CD4-positive, alpha-beta T cell (primary cell): ENCODE results near the gene SPG7. TPM values are rescaled to one million over a fixed set of nuclear protein-coding genes. Genes with fewer than 3 reads are reported as not detected.
A peak's percentile ranks its signal among the peaks of the same experiment; 100 is the strongest.

Experiments
- ATAC-seq: fragments of 200-7000 bp; cut with Tn5 transposase; one replicate; pipeline ENCODE4 v1.10.0; 2022; ENCODE audit warnings: mild to moderate bottlenecking; ENCODE audit not compliant: poor library complexity
- CTCF ChIA-PET: fragments of 350-600 bp; sonication (Branson Sonifier 250); formaldehyde crosslinking; loops from one replicate; lab custom pipeline; 2021; ENCODE audit warnings: antibody characterized with exemption, inconsistent platforms; lab: Charles Lee
- POLR2A ChIA-PET: fragments of 350-600 bp; sonication (Branson Sonifier 250); formaldehyde crosslinking; loops from one replicate; lab custom pipeline; 2021; ENCODE audit warnings: antibody characterized with exemption, inconsistent platforms; lab: Charles Lee
- DNase-seq, 14 experiments: peaks; one replicate each; pipeline ENCODE4 v3.0.0-alpha.2; 2013 to 2020; ENCODE audit warnings: mixed read lengths in 2 of 14
- H3K27ac ChIP-seq, 2 donors: one replicate each; pipeline versions ENCODE4 v1.5.1 to v1.7.0; 2013; ENCODE audit warnings: low read length in 2 of 2, low read depth in 1 of 2, mild to moderate bottlenecking in 1 of 2
- H3K27me3 ChIP-seq, 2 experiments: 1 replicate in 1 of 2; 2 replicates in 1 of 2; pipeline versions ENCODE4 v1.6.1 to v1.7.0; 2013; ENCODE audit warnings: low read length in 2 of 2, control low read depth in 1 of 2, mild to moderate bottlenecking in 1 of 2, moderate library complexity in 1 of 2; ENCODE audit not compliant: insufficient read depth in 2 of 2, control insufficient read depth in 1 of 2
- H3K36me3 ChIP-seq: one replicate; pipeline ENCODE4 v1.6.1; 2013; ENCODE audit warnings: low read length, control low read depth; ENCODE audit not compliant: insufficient read depth
- H3K4me1 ChIP-seq: one replicate; pipeline ENCODE4 v1.6.1; 2013; ENCODE audit warnings: low read length, control low read depth; ENCODE audit not compliant: insufficient read depth
- H3K4me3 ChIP-seq: one replicate; pipeline ENCODE4 v1.5.1; 2013; ENCODE audit warnings: mild to moderate bottlenecking, low read length, moderate library complexity
- H3K9me3 ChIP-seq, 2 experiments: 1 replicate in 1 of 2; 2 replicates in 1 of 2; pipeline versions ENCODE4 v1.6.1 to v1.7.0; 2013; ENCODE audit warnings: low read length in 2 of 2, mild to moderate bottlenecking in 2 of 2, control low read depth in 1 of 2, moderate library complexity in 1 of 2; ENCODE audit not compliant: control insufficient read depth in 1 of 2, insufficient read depth in 1 of 2
- H3K27ac Mint-ChIP-seq: one replicate; pipeline ENCODE4 v1.8.0; 2020; ENCODE audit warnings: mixed read lengths
- H3K27me3 Mint-ChIP-seq: one replicate; pipeline ENCODE4 v1.8.0; 2021; ENCODE audit warnings: mixed read lengths
- H3K36me3 Mint-ChIP-seq: one replicate; pipeline ENCODE4 v1.8.0; 2021; ENCODE audit warnings: low read depth, mixed read lengths
- H3K4me1 Mint-ChIP-seq: one replicate; pipeline ENCODE4 v1.8.0; 2021; ENCODE audit warnings: low read depth, mixed read lengths
- H3K4me3 Mint-ChIP-seq: one replicate; pipeline ENCODE4 v1.8.0; 2020; ENCODE audit warnings: mild to moderate bottlenecking, mixed read lengths
- H3K9me3 Mint-ChIP-seq: one replicate; pipeline ENCODE4 v1.8.0; 2020; ENCODE audit warnings: mixed read lengths
- intact Hi-C, 2 experiments: fragments of 100-400 bp; cut with DNase I in 1 of 2; cut with micrococcal nuclease in 1 of 2; formaldehyde crosslinking; loops; one replicate each; pipeline versions ENCODE4 v1.15.1 to v1.9.0; 2023 to 2025; cut with DNase I, micrococcal nuclease
- total RNA-seq, 174 experiments: library from RNA in 2 of 174; stranded (reverse) in 2 of 174; gene quantifications; one replicate each; pipeline ENCODE4 v1.2.3 and lab custom pipeline; 2021 to 2026
- TF ChIP-seq, protein P1 (sequence below): fragments of 200-600 bp; IDR thresholded peaks from one replicate; pipeline ENCODE4 v1.8.0; 2022; ENCODE audit warnings: antibody characterized with exemption, mild to moderate bottlenecking

SPG7 gene
- total RNA-seq, 2 experiments from 2014 or later: 163 to 167 TPM

- H3K27ac Mint-ChIP-seq: peak overlapping the region; percentile 91
- Histone ChIP-seq H3K9me3 (no peaks in the 10 kb centered on the region), H3K36me3 (peaks cover 69% of the 10 kb centered on the region), H3K4me3 (no peak overlapping the region), H3K4me1 (peaks cover 19% of the 10 kb centered on the region), H3K27me3 (no peaks in the 10 kb centered on the region), H3K27ac (peak overlapping the region in 1 of 2 donors; percentile 36)
- no peaks in the 10 kb centered on the region for H3K9me3 Mint-ChIP-seq
- intact Hi-C loops: loop anchor here in 1 of 2 experiments (2.0 kb wide), 1 partner anchor 14 kb away; no protein-coding TSS in a partner anchor
- ATAC-seq (peak; percentile 87), DNase-seq (peak in 6 of 14 experiments; percentile 17 to 67 (median 42))
- H3K36me3 Mint-ChIP-seq: peaks cover 59% of the 10 kb centered on the region
- ChIA-PET POLR2A (interaction anchor here (1.0 to 2.9 kb wide), 7 partner anchors 8 to 58 kb away, joined by 3 to 20 read pairs (median 3); partner anchors contain the start of gene SPG7), CTCF (interaction anchor here (1.1 to 1.4 kb wide), 2 partner anchors 8 to 9 kb away, joined by 3 to 7 read pairs; no protein-coding TSS in a partner anchor)
- H3K4me3 Mint-ChIP-seq: peak overlapping the region; percentile 74
- TF ChIP-seq, protein P1, sequence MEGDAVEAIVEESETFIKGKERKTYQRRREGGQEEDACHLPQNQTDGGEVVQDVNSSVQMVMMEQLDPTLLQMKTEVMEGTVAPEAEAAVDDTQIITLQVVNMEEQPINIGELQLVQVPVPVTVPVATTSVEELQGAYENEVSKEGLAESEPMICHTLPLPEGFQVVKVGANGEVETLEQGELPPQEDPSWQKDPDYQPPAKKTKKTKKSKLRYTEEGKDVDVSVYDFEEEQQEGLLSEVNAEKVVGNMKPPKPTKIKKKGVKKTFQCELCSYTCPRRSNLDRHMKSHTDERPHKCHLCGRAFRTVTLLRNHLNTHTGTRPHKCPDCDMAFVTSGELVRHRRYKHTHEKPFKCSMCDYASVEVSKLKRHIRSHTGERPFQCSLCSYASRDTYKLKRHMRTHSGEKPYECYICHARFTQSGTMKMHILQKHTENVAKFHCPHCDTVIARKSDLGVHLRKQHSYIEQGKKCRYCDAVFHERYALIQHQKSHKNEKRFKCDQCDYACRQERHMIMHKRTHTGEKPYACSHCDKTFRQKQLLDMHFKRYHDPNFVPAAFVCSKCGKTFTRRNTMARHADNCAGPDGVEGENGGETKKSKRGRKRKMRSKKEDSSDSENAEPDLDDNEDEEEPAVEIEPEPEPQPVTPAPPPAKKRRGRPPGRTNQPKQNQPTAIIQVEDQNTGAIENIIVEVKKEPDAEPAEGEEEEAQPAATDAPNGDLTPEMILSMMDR: no peak
- H3K4me1 Mint-ChIP-seq: peaks cover 15% of the 10 kb centered on the region
- no peaks in the 10 kb centered on the region for H3K27me3 Mint-ChIP-seq
Measured at GRCh38 chr16:89549007-89549700, 41.0 kb downstream of the SPG7 start.

- intact Hi-C loops: no loop called here
Measured at GRCh38 chr16:89550421-89551007, 42.3 kb downstream of the SPG7 start.

GRCh38 chr16:89552329-89552728 lies 44.1 kb downstream of the SPG7 start:
- TF ChIP-seq, protein P1: no peak
- H3K9me3 Mint-ChIP-seq: no peaks in the 10 kb centered on the region
- Histone ChIP-seq H3K27ac (no peak overlapping the region), H3K9me3 (no peaks in the 10 kb centered on the region), H3K4me3 (no peak overlapping the region), H3K27me3 (no peaks in the 10 kb centered on the region), H3K36me3 (peaks cover 64% of the 10 kb centered on the region), H3K4me1 (peaks cover 24% of the 10 kb centered on the region)
- ChIA-PET CTCF (no interaction called here), POLR2A (no interaction called here)
- H3K4me3 Mint-ChIP-seq: no peak overlapping the region
- no peak overlapping the region for H3K27ac Mint-ChIP-seq
- no peak for DNase-seq
- no peaks in the 10 kb centered on the region for H3K27me3 Mint-ChIP-seq
- peaks cover 19% of the 10 kb centered on the region for H3K4me1 Mint-ChIP-seq
- ATAC-seq: no peak
- H3K36me3 Mint-ChIP-seq: peaks cover 61% of the 10 kb centered on the region
- intact Hi-C loops: no loop called here

More at GRCh38 chr16:89550421-89551007, 42.3 kb downstream of the SPG7 start:
- ATAC-seq: no peak
- no peaks in the 10 kb centered on the region for H3K27me3 ChIP-seq
- H3K27me3 Mint-ChIP-seq: no peaks in the 10 kb centered on the region
- POLR2A ChIA-PET: interaction anchor here (2.2 to 2.9 kb wide), 2 partner anchors 13 to 16 kb away, joined by 11 to 20 read pairs; no protein-coding TSS in a partner anchor
- CTCF ChIA-PET: no interaction called here
- H3K36me3 ChIP-seq: peaks cover 65% of the 10 kb centered on the region
- no peak overlapping the region for H3K4me3 ChIP-seq
- no peak for DNase-seq
- H3K9me3 ChIP-seq: no peaks in the 10 kb centered on the region
- H3K4me3 Mint-ChIP-seq: no peak overlapping the region
- H3K4me1 ChIP-seq: peaks cover 19% of the 10 kb centered on the region
- TF ChIP-seq, protein P1: no peak
- H3K9me3 Mint-ChIP-seq: no peaks in the 10 kb centered on the region
- H3K27ac ChIP-seq: no peak overlapping the region
- peaks cover 15% of the 10 kb centered on the region for H3K4me1 Mint-ChIP-seq
- H3K27ac Mint-ChIP-seq: peak overlapping the region; percentile 91
- peaks cover 55% of the 10 kb centered on the region for H3K36me3 Mint-ChIP-seq
